ENCODE data around the gene ALCAM.

The ALCAM gene

DNA sequence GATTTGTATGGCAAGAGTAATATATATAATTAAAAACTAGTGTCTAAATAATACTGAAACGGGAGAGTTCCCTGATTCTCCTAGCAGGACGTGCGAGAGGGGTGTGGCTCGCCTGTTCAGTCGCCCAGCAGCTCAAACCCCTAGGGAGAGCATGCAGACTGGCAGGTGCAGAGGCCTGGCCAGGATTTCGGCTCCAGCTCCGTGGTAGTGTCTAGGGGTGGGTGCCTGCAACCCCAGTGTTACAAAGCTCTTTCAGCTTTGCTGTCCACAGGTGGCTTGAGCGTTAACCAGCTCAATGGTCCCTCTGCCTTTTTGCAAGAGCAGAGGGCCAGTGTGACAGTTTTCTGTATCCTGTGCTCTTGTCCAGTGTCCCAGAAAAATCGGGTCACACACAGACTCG is 226.6 kb downstream of the ALCAM start:
- no peaks in the 10 kb centered on the region for H3K9me3 ChIP-seq (replicated peaks; ENCODE audit: insufficient read depth, low read length)

DNA sequence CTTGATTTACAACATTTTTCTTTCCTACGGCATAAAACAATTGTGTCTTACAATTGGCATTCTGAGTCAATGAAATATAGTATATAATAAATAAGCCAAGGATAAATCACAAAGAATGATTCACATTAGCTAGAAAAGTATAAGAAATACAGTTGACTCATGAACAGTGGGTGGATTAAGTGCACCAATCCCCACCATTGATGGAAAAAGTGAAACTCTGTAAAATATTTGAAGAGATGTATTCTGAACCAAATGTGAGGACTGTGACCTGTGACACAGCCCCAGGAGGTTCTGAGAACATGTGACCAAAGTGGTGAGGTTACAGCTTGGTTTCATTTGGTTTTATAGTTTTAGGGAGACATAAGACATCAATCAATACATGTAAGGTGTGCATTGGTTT is 227.5 kb downstream of the ALCAM start:
- Histone ChIP-seq H3K4me1 (ENCODE audit: low read length) (no peaks in the 10 kb centered on the region), H3K9me3 (replicated peaks; ENCODE audit: insufficient read depth, low read length) (no peaks in the 10 kb centered on the region), H2AFZ (ENCODE audit: low read length) (no peak overlapping the region), H3K79me2 (ENCODE audit: low read length) (no peaks in the 10 kb centered on the region), H3K27ac (ENCODE audit: low read length) (no peak overlapping the region), H3K4me3 (ENCODE audit: low read length) (no peak overlapping the region), H3K9ac (ENCODE audit: low read length) (no peak overlapping the region), H3F3A (ENCODE audit: insufficient read depth, low read length) (no peaks in the 10 kb centered on the region), H3K4me2 (ENCODE audit: low read depth, low read length) (no peak overlapping the region), H3K27me3 (replicated peaks; ENCODE audit: insufficient read depth, low read length) (no peaks in the 10 kb centered on the region), H4K20me1 (ENCODE audit: insufficient read depth, low read length) (no peaks in the 10 kb centered on the region), H3K36me3 (replicated peaks; ENCODE audit: insufficient read depth, low read length) (no peaks in the 10 kb centered on the region), H3K9me2 (replicated peaks; ENCODE audit: insufficient read depth, low read length) (no peaks in the 10 kb centered on the region)
- TF ChIP-seq EZH2phosphoT487 (IDR thresholded peaks at IDR 0.05; ENCODE audit: low read length) (no peak), EZH2 (optimal IDR thresholded peaks at IDR 0.05; ENCODE audit: low read depth, low read length) (no peak)
- TF ChIP-seq, protein P1, sequence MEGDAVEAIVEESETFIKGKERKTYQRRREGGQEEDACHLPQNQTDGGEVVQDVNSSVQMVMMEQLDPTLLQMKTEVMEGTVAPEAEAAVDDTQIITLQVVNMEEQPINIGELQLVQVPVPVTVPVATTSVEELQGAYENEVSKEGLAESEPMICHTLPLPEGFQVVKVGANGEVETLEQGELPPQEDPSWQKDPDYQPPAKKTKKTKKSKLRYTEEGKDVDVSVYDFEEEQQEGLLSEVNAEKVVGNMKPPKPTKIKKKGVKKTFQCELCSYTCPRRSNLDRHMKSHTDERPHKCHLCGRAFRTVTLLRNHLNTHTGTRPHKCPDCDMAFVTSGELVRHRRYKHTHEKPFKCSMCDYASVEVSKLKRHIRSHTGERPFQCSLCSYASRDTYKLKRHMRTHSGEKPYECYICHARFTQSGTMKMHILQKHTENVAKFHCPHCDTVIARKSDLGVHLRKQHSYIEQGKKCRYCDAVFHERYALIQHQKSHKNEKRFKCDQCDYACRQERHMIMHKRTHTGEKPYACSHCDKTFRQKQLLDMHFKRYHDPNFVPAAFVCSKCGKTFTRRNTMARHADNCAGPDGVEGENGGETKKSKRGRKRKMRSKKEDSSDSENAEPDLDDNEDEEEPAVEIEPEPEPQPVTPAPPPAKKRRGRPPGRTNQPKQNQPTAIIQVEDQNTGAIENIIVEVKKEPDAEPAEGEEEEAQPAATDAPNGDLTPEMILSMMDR (IDR thresholded peaks at IDR 0.05; ENCODE audit: low read length): no peak
- no peak for DNase-seq

More for the DNA sequence above, 226.6 kb downstream of the ALCAM start:
- TF ChIP-seq EZH2 (optimal IDR thresholded peaks at IDR 0.05; ENCODE audit: low read depth, low read length) (no peak), EZH2phosphoT487 (IDR thresholded peaks at IDR 0.05; ENCODE audit: low read length) (no peak)
- TF ChIP-seq, protein P1 (IDR thresholded peaks at IDR 0.05; ENCODE audit: low read length): no peak
- no peak overlapping the region for H3K4me2 ChIP-seq (ENCODE audit: low read depth, low read length)
- H3K27ac ChIP-seq (ENCODE audit: low read length): no peak overlapping the region
- no peaks in the 10 kb centered on the region for H3K4me1 ChIP-seq (ENCODE audit: low read length)
- H4K20me1 ChIP-seq (ENCODE audit: insufficient read depth, low read length): no peaks in the 10 kb centered on the region
- H3K9ac ChIP-seq (ENCODE audit: low read length): no peak overlapping the region
- H3K79me2 ChIP-seq (ENCODE audit: low read length): no peaks in the 10 kb centered on the region
- no peaks in the 10 kb centered on the region for H3K9me2 ChIP-seq (replicated peaks; ENCODE audit: insufficient read depth, low read length)
- no peaks in the 10 kb centered on the region for H3F3A ChIP-seq (ENCODE audit: insufficient read depth, low read length)
- no peak overlapping the region for H2AFZ ChIP-seq (ENCODE audit: low read length)
- no peaks in the 10 kb centered on the region for H3K36me3 ChIP-seq (replicated peaks; ENCODE audit: insufficient read depth, low read length)
- H3K27me3 ChIP-seq (replicated peaks; ENCODE audit: insufficient read depth, low read length): no peaks in the 10 kb centered on the region
- no peak overlapping the region for H3K4me3 ChIP-seq (ENCODE audit: low read length)
- DNase-seq: no peak

DNA sequence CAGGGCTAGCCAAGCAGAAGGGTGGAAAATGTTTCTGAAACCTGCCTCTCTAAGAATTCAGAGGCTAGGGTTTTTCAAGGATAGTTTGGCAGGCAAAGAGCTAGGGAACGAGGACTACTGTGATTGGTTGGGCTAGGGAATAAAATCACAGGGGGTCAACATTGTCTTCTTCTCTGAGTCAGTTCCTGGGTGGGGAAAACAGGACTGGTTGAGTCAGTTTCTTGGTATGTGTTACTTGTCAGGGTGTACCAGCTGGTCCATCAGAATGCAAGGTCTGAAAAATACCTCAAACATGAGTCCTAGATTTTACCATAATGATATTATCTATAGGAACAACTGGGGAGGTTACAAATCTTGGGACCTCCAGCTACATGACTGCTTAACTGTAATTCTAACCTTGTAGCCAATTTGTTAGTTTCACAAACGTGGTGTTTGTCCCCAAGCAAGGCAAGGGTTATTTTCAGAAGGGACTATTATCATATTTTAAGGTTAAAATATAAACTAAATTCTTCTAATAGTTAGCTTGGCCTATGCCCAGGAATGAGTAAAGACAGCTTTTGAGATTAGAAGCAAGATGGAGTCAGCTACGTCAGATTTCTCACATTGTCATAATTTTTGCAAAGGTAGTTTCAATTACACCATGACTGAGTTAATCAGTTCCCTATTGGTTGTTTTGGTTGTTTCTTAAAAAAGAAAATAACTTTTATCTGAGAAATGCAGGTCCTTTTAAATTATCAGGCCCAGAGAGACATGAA is 231.5 kb downstream of the ALCAM start:
- no peak overlapping the region for H3K4me2 ChIP-seq (ENCODE audit: low read depth, low read length)
- H3F3A ChIP-seq (ENCODE audit: insufficient read depth, low read length): no peaks in the 10 kb centered on the region
- TF ChIP-seq EZH2phosphoT487 (IDR thresholded peaks at IDR 0.05; ENCODE audit: low read length) (no peak), EZH2 (optimal IDR thresholded peaks at IDR 0.05; ENCODE audit: low read depth, low read length) (no peak)
- TF ChIP-seq, protein P1 (IDR thresholded peaks at IDR 0.05; ENCODE audit: low read length): no peak
- H4K20me1 ChIP-seq (ENCODE audit: insufficient read depth, low read length): no peaks in the 10 kb centered on the region
- no peaks in the 10 kb centered on the region for H3K4me1 ChIP-seq (ENCODE audit: low read length)
- no peak overlapping the region for H2AFZ ChIP-seq (ENCODE audit: low read length)
- H3K27me3 ChIP-seq (replicated peaks; ENCODE audit: insufficient read depth, low read length): no peaks in the 10 kb centered on the region
- H3K9me2 ChIP-seq (replicated peaks; ENCODE audit: insufficient read depth, low read length): no peaks in the 10 kb centered on the region
- H3K9me3 ChIP-seq (replicated peaks; ENCODE audit: insufficient read depth, low read length): no peaks in the 10 kb centered on the region
- H3K27ac ChIP-seq (ENCODE audit: low read length): no peak overlapping the region
- no peak overlapping the region for H3K4me3 ChIP-seq (ENCODE audit: low read length)
- H3K9ac ChIP-seq (ENCODE audit: low read length): no peak overlapping the region
- H3K36me3 ChIP-seq (replicated peaks; ENCODE audit: insufficient read depth, low read length): no peaks in the 10 kb centered on the region
- no peak for DNase-seq
- H3K79me2 ChIP-seq (ENCODE audit: low read length): no peaks in the 10 kb centered on the region
